Measurements from ENCODE around the gene CFAP20. TPM values are rescaled to one million over a fixed set of nuclear protein-coding genes. Genes with fewer than 3 reads are reported as not detected.
"Not testable (repeated sequence)": the region's sequence is repeated elsewhere in the genome, so short reads cannot be mapped to it uniquely, and the experiment has no call there.

CFAP20 gene
- total RNA-seq, 1 experiment from 2014 or later = 58.3 TPM

- H2AFZ ChIP-seq (ENCODE audit: low read length) = no peak overlapping the region
- H3K27ac ChIP-seq (ENCODE audit: low read length) = no peak overlapping the region
- no peak for TF ChIP-seq EZH2phosphoT487 (IDR thresholded peaks at IDR 0.05; ENCODE audit: borderline replicate concordance, low read length)
- no peak for TF ChIP-seq EZH2 (IDR thresholded peaks at IDR 0.05; ENCODE audit: low read length, unreplicated experiment)
- TF ChIP-seq CTCF (conservative IDR thresholded peaks at IDR 0.05; ENCODE audit: low read depth, low read length) = no peak
- no TSS peak for BruUV-seq (replicated peaks)
- H3K79me2 ChIP-seq (ENCODE audit: low read length) = no peaks in the 10 kb centered on the region
- no peak overlapping the region for H3K9ac ChIP-seq (ENCODE audit: low read length)
- H3K4me2 ChIP-seq (ENCODE audit: low read length) = no peak overlapping the region
- ChIA-PET CTCF (no interaction called here), POLR2A (ENCODE audit: unreplicated experiment) (no interaction called here)
- H3K36me3 ChIP-seq (ENCODE audit: low read depth, low read length) = no peaks in the 10 kb centered on the region
- H4K20me1 ChIP-seq (ENCODE audit: low read length) = no peaks in the 10 kb centered on the region
- no peaks in the 10 kb centered on the region for H3K9me2 ChIP-seq (replicated peaks; ENCODE audit: low read length)
- no peaks in the 10 kb centered on the region for H3K4me1 ChIP-seq (ENCODE audit: insufficient read depth, low read length)
- DNase-seq (no peak), ATAC-seq (no peak)
- no peaks in the 10 kb centered on the region for H3K9me3 ChIP-seq (ENCODE audit: low read length)
- intact Hi-C loops (cut with micrococcal nuclease) = no loop called here
- no peaks in the 10 kb centered on the region for H3F3A ChIP-seq (ENCODE audit: low read length, unreplicated experiment)
- H3K4me3 ChIP-seq (ENCODE audit: low read length) = no peak overlapping the region
- no peaks in the 10 kb centered on the region for H3K27me3 ChIP-seq (ENCODE audit: low read length)
Observed at GRCh38 chr16:58094026-58094425, 35.2 kb downstream of the CFAP20 start.

GRCh38 chr16:58090396-58090795 is 38.8 kb downstream of the CFAP20 start:
- H3K4me2 ChIP-seq (ENCODE audit: low read length); H3K9me3 ChIP-seq (ENCODE audit: low read length); ATAC-seq; H3K9me2 ChIP-seq (replicated peaks; ENCODE audit: low read length); H3K79me2 ChIP-seq (ENCODE audit: low read length); DNase-seq; H3K36me3 ChIP-seq (ENCODE audit: low read depth, low read length); BruUV-seq (replicated peaks); H3K27me3 ChIP-seq (ENCODE audit: low read length); H4K20me1 ChIP-seq (ENCODE audit: low read length); POLR2A ChIA-PET (ENCODE audit: unreplicated experiment); H2AFZ ChIP-seq (ENCODE audit: low read length); H3K4me1 ChIP-seq (ENCODE audit: insufficient read depth, low read length); H3K9ac ChIP-seq (ENCODE audit: low read length); CTCF ChIA-PET; H3K4me3 ChIP-seq (ENCODE audit: low read length); intact Hi-C loops (cut with micrococcal nuclease); H3K27ac ChIP-seq (ENCODE audit: low read length); H3F3A ChIP-seq (ENCODE audit: low read length, unreplicated experiment): not testable (repeated sequence)

GRCh38 chr16:58088091-58088490 is 41.1 kb downstream of the CFAP20 start:
- no peak overlapping the region for H3K9ac ChIP-seq (ENCODE audit: low read length)
- no peaks in the 10 kb centered on the region for H3F3A ChIP-seq (ENCODE audit: low read length, unreplicated experiment)
- H3K27me3 ChIP-seq (ENCODE audit: low read length) = no peaks in the 10 kb centered on the region
- H3K4me3 ChIP-seq (ENCODE audit: low read length) = no peak overlapping the region
- ATAC-seq (no peak), DNase-seq (no peak)
- intact Hi-C loops (cut with micrococcal nuclease) = no loop called here
- no peaks in the 10 kb centered on the region for H3K79me2 ChIP-seq (ENCODE audit: low read length)
- H3K9me2 ChIP-seq (replicated peaks; ENCODE audit: low read length) = no peaks in the 10 kb centered on the region
- H2AFZ ChIP-seq (ENCODE audit: low read length) = no peak overlapping the region
- no peak for TF ChIP-seq EZH2 (IDR thresholded peaks at IDR 0.05; ENCODE audit: low read length, unreplicated experiment)
- no peak for TF ChIP-seq CTCF (conservative IDR thresholded peaks at IDR 0.05; ENCODE audit: low read depth, low read length)
- no peak for TF ChIP-seq EZH2phosphoT487 (IDR thresholded peaks at IDR 0.05; ENCODE audit: borderline replicate concordance, low read length)
- ChIA-PET CTCF (no interaction called here), POLR2A (ENCODE audit: unreplicated experiment) (no interaction called here)
- no TSS peak for BruUV-seq (replicated peaks)
- H3K9me3 ChIP-seq (ENCODE audit: low read length) = no peaks in the 10 kb centered on the region
- no peak overlapping the region for H3K27ac ChIP-seq (ENCODE audit: low read length)
- H3K4me2 ChIP-seq (ENCODE audit: low read length) = no peak overlapping the region
- H4K20me1 ChIP-seq (ENCODE audit: low read length) = no peaks in the 10 kb centered on the region
- H3K36me3 ChIP-seq (ENCODE audit: low read depth, low read length) = no peaks in the 10 kb centered on the region
- H3K4me1 ChIP-seq (ENCODE audit: insufficient read depth, low read length) = no peaks in the 10 kb centered on the region
